Ovary (tissue), 9 donors: ENCODE measurements around the gene BCAR3. TPM values are rescaled to one million over a fixed set of nuclear protein-coding genes. Genes with fewer than 3 reads are reported as not detected.

Source experiments
- DNase-seq, 5 donors: peaks; one replicate each; pipeline ENCODE4 v3.0.0-alpha.2; 2019 to 2020
- H3K27ac ChIP-seq, 2 donors: fragments of 200-600 bp; one replicate each; pipeline versions ENCODE4 v1.5.1 to v1.8.0; 2019 to 2022
- H3K27me3 ChIP-seq: fragments of 200-600 bp; one replicate; pipeline ENCODE4 v1.8.0; 2022
- H3K36me3 ChIP-seq: fragments of 200-600 bp; sonication (generic); one replicate; pipeline ENCODE4 v1.5.1; 2019
- H3K4me1 ChIP-seq: one replicate; pipeline ENCODE4 v1.8.1; 2013; ENCODE audit warnings: mild to moderate bottlenecking, moderate library complexity; ENCODE audit not compliant: insufficient read depth
- H3K4me3 ChIP-seq: fragments of 200-600 bp; sonication (generic); one replicate; pipeline ENCODE4 v1.5.1; 2017
- H3K9me3 ChIP-seq, 2 donors: fragments of 200-600 bp in 1 of 2; sonication (generic) in 1 of 2; one replicate each; pipeline versions ENCODE4 v1.5.1 to v1.8.1; 2013 to 2019; ENCODE audit warnings: mild to moderate bottlenecking in 1 of 2, moderate library complexity in 1 of 2
- CTCF ChIP-seq, 3 donors: fragments of 450-650 bp in 2 of 3; fragments of 200-600 bp in 1 of 3; IDR thresholded peaks; one replicate each; pipeline versions ENCODE4 v1.5.1 to v1.8.0; 2016 to 2022; ENCODE audit warnings: antibody characterized with exemption in 3 of 3, mild to moderate bottlenecking in 1 of 3
- EP300 ChIP-seq: sonication (generic); formaldehyde crosslinking; IDR thresholded peaks from one replicate; pipeline ENCODE4 v1.6.1; 2017; ENCODE audit warnings: antibody characterized with exemption
- POLR2A ChIP-seq: fragments of 450-650 bp; IDR thresholded peaks from one replicate; pipeline ENCODE4 v1.6.1; 2017; ENCODE audit warnings: antibody characterized with exemption, mild to moderate bottlenecking, moderate library complexity
- WGBS, 3 donors: extraction: QIAGEN DNeasy Blood & Tissue Kit in 1 of 3; methylation state at CpG; one replicate each; pipeline versions ENCODE4 v1.1.5 to v1.1.7; 2013 to 2017; 5-methylcytosine and 5-hydroxymethylcytosine counted together
- intact Hi-C, 4 donors: fragments of 100-400 bp; cut with DNase I; formaldehyde crosslinking; loops; one replicate each; pipeline versions ENCODE4 v1.11.0 to v1.15.1; 2022 to 2023
- polyA plus RNA-seq, 2 donors: library from polyadenylated mRNA; stranded (reverse); fragments of 200-250 nt in 1 of 2; fragments of 350-450 nt in 1 of 2; fragmentation: Illumina TruSeq in 1 of 2; extraction: RNeasy Lipid Tissue Mini Kit (QIAGEN cat#74804) in 1 of 2; gene quantifications; one replicate each; pipeline ENCODE4 v1.2.3, GENCODE V29; 2013 to 2014
- total RNA-seq, 7 donors: library from RNA; depleted of rRNA in 2 of 7; stranded (reverse); fragments of >200 nt in 2 of 7; fragmentation: NEBNext Ultra II Directional in 3 of 7; extraction: Animal tissue kit (Norgen Biotek cat#: 25700) in 3 of 7; gene quantifications; one replicate each; pipeline versions ENCODE4 v1.1.0 to v1.2.4, GENCODE V29; 2016 to 2023
- donor health status: DM: no; HTN: no; CAD: no; lungs with moderate emphysema.
- donor health status: DM: no; HTN: no; CAD: no.
- donor health status: Bipolar disorder and iron deficiency.
- donor health status: DM: yes; HTN: yes; CAD: no.
- donor health status: DM: no; HTN: no; CAD: no.
- donor health status: DM: yes; HTN: yes; CAD: no.

BCAR3 gene
- total and polyA plus RNA-seq, 9 donors: 13.8 to 30.8 (median 17.5) TPM

- H3K9me3 ChIP-seq: no peaks in the 10 kb centered on the region
- no peak overlapping the region for H3K27ac ChIP-seq
- no peaks in the 10 kb centered on the region for H3K36me3 ChIP-seq
- no peak for TF ChIP-seq CTCF (IDR thresholded peaks at IDR 0.05)
- 77 to 79% (median 79%) methylated on average over 2 of the region's 2 CpGs for WGBS, 3 donors
- peaks cover 38% of the 10 kb centered on the region for H3K4me1 ChIP-seq
- H3K27me3 ChIP-seq: no peaks in the 10 kb centered on the region
- no peak overlapping the region for H3K4me3 ChIP-seq
- no peak for DNase-seq
- intact Hi-C loops: no loop called here
Observed at GRCh38 chr1:93673163-93673829, 8.3 kb downstream of the BCAR3 start.

- no peak for TF ChIP-seq EP300
- no peak for TF ChIP-seq CTCF (IDR thresholded peaks at IDR 0.05)
- TF ChIP-seq POLR2A: no peak
- peaks cover 38% of the 10 kb centered on the region for H3K4me1 ChIP-seq
- intact Hi-C loops: no loop called here
Observed at GRCh38 chr1:93672477-93673162, 9.0 kb downstream of the BCAR3 start.

GRCh38 chr1:93672069-93672468, 9.6 kb downstream of the BCAR3 start:
- TF ChIP-seq EP300 (no peak), POLR2A (no peak)
- H3K27me3 ChIP-seq: no peaks in the 10 kb centered on the region
- intact Hi-C loops: no loop called here
- H3K36me3 ChIP-seq: no peaks in the 10 kb centered on the region
- H3K27ac ChIP-seq: peak overlapping the region in 1 of 2 donors; percentile 40
- H3K9me3 ChIP-seq: no peaks in the 10 kb centered on the region
- H3K4me3 ChIP-seq: no peak overlapping the region
- H3K4me1 ChIP-seq: peaks cover 38% of the 10 kb centered on the region
- 24 to 31% (median 25%) methylated on average over 1 of the region's 1 CpG for WGBS, 3 donors
- DNase-seq: peak; percentile 54 to 82 (median 71)

More at GRCh38 chr1:93672477-93673162, 9.0 kb downstream of the BCAR3 start:
- 80 to 87% (median 83%) methylated on average over 5 of the region's 5 CpGs for WGBS, 3 donors
- H3K27me3 ChIP-seq: no peaks in the 10 kb centered on the region
- no peaks in the 10 kb centered on the region for H3K36me3 ChIP-seq
- peak in 2 of 5 donors; percentile 56 to 58 for DNase-seq
- no peak overlapping the region for H3K4me3 ChIP-seq
- no peaks in the 10 kb centered on the region for H3K9me3 ChIP-seq
- peak overlapping the region in 1 of 2 donors; percentile 40 for H3K27ac ChIP-seq

- peaks cover 39% of the 10 kb centered on the region for H3K4me1 ChIP-seq
- no peaks in the 10 kb centered on the region for H3K36me3 ChIP-seq
- no peak for TF ChIP-seq CTCF (IDR thresholded peaks at IDR 0.05)
- no peak for TF ChIP-seq EP300
- TF ChIP-seq POLR2A: no peak
- H3K27ac ChIP-seq: no peak overlapping the region
- DNase-seq: no peak
- WGBS, 3 donors: 93 to 98% (median 94%) methylated on average over 11 of the region's 11 CpGs
- no peak overlapping the region for H3K4me3 ChIP-seq
- no peaks in the 10 kb centered on the region for H3K9me3 ChIP-seq
- no peaks in the 10 kb centered on the region for H3K27me3 ChIP-seq
- intact Hi-C loops: no loop called here
Observed at GRCh38 chr1:93671099-93671621, 10.5 kb downstream of the BCAR3 start.

GRCh38 chr1:93670141-93670540, 11.5 kb downstream of the BCAR3 start:
- Histone ChIP-seq H3K4me3 (no peak overlapping the region), H3K36me3 (no peaks in the 10 kb centered on the region), H3K4me1 (peaks cover 36% of the 10 kb centered on the region), H3K27me3 (no peaks in the 10 kb centered on the region), H3K9me3 (no peaks in the 10 kb centered on the region), H3K27ac (peak overlapping the region in 1 of 2 donors; percentile 27)
- 21 to 42% (median 21%) methylated on average over 1 of the region's 1 CpG for WGBS, 3 donors
- no peak for TF ChIP-seq EP300
- TF ChIP-seq POLR2A: no peak
- TF ChIP-seq CTCF (IDR thresholded peaks at IDR 0.05): no peak
- DNase-seq: peak; percentile 54 to 67 (median 61)
- intact Hi-C loops: no loop called here
